ENCODE results near the gene NRCAM.

DNA sequence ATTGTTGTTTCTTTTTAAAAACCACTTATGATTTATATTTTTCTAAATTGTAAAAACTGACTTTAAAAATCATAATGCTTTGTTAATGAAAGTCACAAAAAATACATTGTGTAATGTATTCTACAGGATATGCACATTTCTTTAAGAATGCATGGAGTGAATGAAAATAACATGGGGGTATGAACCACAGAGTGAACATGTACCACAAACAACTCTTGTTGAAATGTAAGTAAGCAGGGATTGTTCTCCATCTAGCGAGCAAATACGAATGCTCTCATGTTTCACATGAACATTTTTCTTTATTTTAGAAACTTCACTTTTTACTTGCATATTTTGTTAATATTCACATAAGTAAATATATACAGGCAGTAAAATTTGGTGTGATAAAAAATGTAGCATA, 290.5 kb downstream of the NRCAM start:
- TF ChIP-seq, protein P1, sequence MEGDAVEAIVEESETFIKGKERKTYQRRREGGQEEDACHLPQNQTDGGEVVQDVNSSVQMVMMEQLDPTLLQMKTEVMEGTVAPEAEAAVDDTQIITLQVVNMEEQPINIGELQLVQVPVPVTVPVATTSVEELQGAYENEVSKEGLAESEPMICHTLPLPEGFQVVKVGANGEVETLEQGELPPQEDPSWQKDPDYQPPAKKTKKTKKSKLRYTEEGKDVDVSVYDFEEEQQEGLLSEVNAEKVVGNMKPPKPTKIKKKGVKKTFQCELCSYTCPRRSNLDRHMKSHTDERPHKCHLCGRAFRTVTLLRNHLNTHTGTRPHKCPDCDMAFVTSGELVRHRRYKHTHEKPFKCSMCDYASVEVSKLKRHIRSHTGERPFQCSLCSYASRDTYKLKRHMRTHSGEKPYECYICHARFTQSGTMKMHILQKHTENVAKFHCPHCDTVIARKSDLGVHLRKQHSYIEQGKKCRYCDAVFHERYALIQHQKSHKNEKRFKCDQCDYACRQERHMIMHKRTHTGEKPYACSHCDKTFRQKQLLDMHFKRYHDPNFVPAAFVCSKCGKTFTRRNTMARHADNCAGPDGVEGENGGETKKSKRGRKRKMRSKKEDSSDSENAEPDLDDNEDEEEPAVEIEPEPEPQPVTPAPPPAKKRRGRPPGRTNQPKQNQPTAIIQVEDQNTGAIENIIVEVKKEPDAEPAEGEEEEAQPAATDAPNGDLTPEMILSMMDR (optimal IDR thresholded peaks at IDR 0.05 in 1 of 3, IDR thresholded peaks at IDR 0.05 in 1 of 3, conservative IDR thresholded peaks at IDR 0.05 in 1 of 3; ENCODE audit: extremely low read depth in 1 of 3, insufficient read depth in 2 of 3, low read length in 3 of 3) = no peak
- TF ChIP-seq EZH2 (IDR thresholded peaks at IDR 0.05; ENCODE audit: low read length) = no peak

Measured in keratinocyte (primary cell).